ENCODE results near the gene SRRM3. TPM values are rescaled to one million over a fixed set of nuclear protein-coding genes. Genes with fewer than 3 reads are reported as not detected.

The SRRM3 gene
- total and polyA plus RNA-seq, 9 of the 15 experiments (the other 6 are each of a cell fraction or from before 2014, with no cell fraction given) = 0.04 to 0.91 (median 0.46) TPM; not detected in 2

DNA sequence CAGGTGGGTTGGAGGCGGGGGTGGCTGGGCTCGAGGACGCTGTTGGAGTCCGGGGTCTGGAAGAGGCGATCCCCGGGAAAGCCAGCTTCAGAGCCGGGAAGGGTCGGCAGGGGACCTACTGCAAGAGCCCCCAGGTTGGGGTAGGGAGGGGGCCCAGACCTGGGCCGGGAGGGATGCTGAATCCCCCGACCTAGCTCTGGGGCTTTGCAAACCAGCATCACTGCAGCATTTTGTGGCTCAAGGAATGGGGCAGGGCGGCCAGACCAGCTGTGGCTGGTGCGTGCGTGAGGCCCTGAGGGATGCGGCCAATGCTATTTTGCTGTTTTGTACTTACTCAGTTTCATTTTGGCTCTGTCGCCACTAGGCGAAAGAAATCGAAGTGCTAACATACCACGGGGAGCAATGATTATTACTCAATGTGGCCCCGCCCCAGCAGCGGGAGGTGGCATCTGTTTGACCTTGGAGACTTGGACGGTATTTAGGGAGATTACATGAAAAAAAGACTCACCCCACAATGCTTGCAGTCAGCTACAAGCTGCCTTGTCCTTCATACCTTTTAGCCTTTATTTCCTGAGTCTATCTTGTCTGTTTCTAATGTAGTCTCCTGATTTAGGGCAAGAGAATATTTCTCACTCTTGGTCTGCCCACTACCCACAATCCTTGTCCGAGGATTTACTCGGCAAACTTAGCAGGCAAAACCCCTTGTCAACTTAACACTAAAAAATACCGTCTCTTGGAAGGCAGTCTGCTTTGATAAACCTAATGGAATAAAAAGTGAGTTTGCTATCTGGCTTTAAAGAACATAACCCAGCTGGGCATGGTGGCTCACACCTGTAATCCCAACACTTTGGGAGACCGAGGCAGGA, 117.0 kb downstream of the SRRM3 start (continued):
- TF ChIP-seq MGA (IDR thresholded peaks at IDR 0.05) (peak; percentile 42; the same call in 1 of the 2 replicates), FOXP1 (CRISPR knock-in tag; IDR thresholded peaks at IDR 0.05) (no peak), MTA3 (IDR thresholded peaks at IDR 0.05; ENCODE audit: borderline replicate concordance) (peak; percentile 24; the same call in 1 of the 2 replicates), ZNF561 (CRISPR knock-in tag; conservative IDR thresholded peaks at IDR 0.05) (no peak), ZNF639 (CRISPR knock-in tag; conservative IDR thresholded peaks at IDR 0.05 in 1 of 2, IDR thresholded peaks at IDR 0.05 in 1 of 2) (0 out of 4 replicates have a peak, but pooled peaks of 1 of the 2 experiments have one; percentile 2), ZNF263 (CRISPR knock-in tag; IDR thresholded peaks at IDR 0.05; ENCODE audit: borderline replicate concordance) (no peak), ZNF445 (CRISPR knock-in tag; IDR thresholded peaks at IDR 0.05; ENCODE audit: low read depth) (no peak), CREB1 (IDR thresholded peaks at IDR 0.05) (no peak), CREB1 (CRISPR knock-in tag; IDR thresholded peaks at IDR 0.05) (0 out of 2 replicates have a peak, but pooled peaks have one; percentile 38), SIN3A (IDR thresholded peaks at IDR 0.05; ENCODE audit: borderline replicate concordance in 2 of 2, control insufficient read depth in 1 of 2, low read depth in 2 of 2, low read length in 2 of 2) (peak; percentile 6 to 24; a peak in 1 of 4 replicates), ZNF124 (CRISPR knock-in tag; IDR thresholded peaks at IDR 0.05) (no peak), CTBP1 (IDR thresholded peaks at IDR 0.05; ENCODE audit: borderline replicate concordance) (peak; percentile 79; the same call in 1 of the 2 replicates)

Data from K562 (cell line).